ENCODE measurements around the gene PRKG1.

DNA sequence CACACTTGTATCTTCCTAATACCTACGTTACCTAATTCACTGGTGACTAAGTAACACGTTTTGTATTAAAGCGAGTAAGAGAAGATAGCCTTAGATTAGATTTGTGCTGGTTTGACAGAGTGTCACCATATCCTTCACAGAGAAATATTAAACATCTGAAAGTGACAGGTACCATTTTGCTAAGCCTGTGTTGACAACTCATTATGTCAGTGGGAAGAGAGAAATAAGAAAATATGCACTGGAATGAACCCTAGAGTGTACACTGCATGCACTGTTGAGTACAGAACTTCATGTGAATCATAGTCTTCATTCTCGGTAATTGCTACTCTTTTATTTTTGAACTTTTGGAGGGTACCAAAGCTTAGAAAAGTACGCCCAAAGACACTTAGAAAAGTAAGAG is 10.9 kb downstream of the PRKG1 start:
- TF ChIP-seq, protein P1, sequence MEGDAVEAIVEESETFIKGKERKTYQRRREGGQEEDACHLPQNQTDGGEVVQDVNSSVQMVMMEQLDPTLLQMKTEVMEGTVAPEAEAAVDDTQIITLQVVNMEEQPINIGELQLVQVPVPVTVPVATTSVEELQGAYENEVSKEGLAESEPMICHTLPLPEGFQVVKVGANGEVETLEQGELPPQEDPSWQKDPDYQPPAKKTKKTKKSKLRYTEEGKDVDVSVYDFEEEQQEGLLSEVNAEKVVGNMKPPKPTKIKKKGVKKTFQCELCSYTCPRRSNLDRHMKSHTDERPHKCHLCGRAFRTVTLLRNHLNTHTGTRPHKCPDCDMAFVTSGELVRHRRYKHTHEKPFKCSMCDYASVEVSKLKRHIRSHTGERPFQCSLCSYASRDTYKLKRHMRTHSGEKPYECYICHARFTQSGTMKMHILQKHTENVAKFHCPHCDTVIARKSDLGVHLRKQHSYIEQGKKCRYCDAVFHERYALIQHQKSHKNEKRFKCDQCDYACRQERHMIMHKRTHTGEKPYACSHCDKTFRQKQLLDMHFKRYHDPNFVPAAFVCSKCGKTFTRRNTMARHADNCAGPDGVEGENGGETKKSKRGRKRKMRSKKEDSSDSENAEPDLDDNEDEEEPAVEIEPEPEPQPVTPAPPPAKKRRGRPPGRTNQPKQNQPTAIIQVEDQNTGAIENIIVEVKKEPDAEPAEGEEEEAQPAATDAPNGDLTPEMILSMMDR (optimal IDR thresholded peaks at IDR 0.05 in 1 of 3, IDR thresholded peaks at IDR 0.05 in 1 of 3, conservative IDR thresholded peaks at IDR 0.05 in 1 of 3; ENCODE audit: extremely low read depth in 1 of 3, insufficient read depth in 2 of 3, low read length in 3 of 3), result no peak
- no peak for TF ChIP-seq EZH2 (IDR thresholded peaks at IDR 0.05; ENCODE audit: low read length)

Measured in keratinocyte (primary cell).